PC-3 (cell line): Measurements from ENCODE around the gene GHITM. TPM values are rescaled to one million over a fixed set of nuclear protein-coding genes. Genes with fewer than 3 reads are reported as not detected.
"Not testable (repeated sequence)": the region's sequence is repeated elsewhere in the genome, so short reads cannot be mapped to it uniquely, and the experiment has no call there.

ENCODE experiments used
- ATAC-seq: fragments of 200-7000 bp; cut with Tn5 transposase; 2 replicates; pipeline ENCODE4 v1.9.1; 2020; ENCODE audit warnings: mild to moderate bottlenecking, moderate library complexity
- BruUV-seq: library from RNA; stranded (reverse); fragments of 400-500 nt; replicated peaks from 2 replicates; lab custom pipeline; 2021; lab: Mats Ljungman, UMichigan
- CTCF ChIA-PET: fragments of 300-600 bp; sonication (Branson Sonifier 250); formaldehyde crosslinking; loops from one replicate; lab custom pipeline; 2022; ENCODE audit warnings: antibody characterized with exemption; lab: Charles Lee
- POLR2A ChIA-PET: fragments of 300-600 bp; sonication (Branson Sonifier 250); formaldehyde crosslinking; loops from one replicate; lab custom pipeline; 2022; ENCODE audit warnings: antibody characterized with exemption; ENCODE audit not compliant: unreplicated experiment; lab: Charles Lee
- DNase-seq: peaks from one replicate; pipeline ENCODE4 v3.0.0-alpha.2; 2015
- H2AFZ ChIP-seq: fragments of 300-600 bp; sonication (generic); 2 replicates; pipeline ENCODE4 v1.6.0; 2016; ENCODE audit warnings: antibody characterized with exemption, low read length
- H3F3A ChIP-seq: fragments of 300-600 bp; sonication (generic); one replicate; pipeline ENCODE4 v1.6.0; 2017; ENCODE audit warnings: antibody characterized with exemption, low read length, control low read depth, mild to moderate bottlenecking; ENCODE audit not compliant: unreplicated experiment
- H3K27ac ChIP-seq: fragments of 300-600 bp; sonication (generic); 2 replicates; pipeline ENCODE4 v1.5.1; 2016; ENCODE audit warnings: mild to moderate bottlenecking, low read length
- H3K27me3 ChIP-seq: fragments of 300-600 bp; sonication (generic); 2 replicates; pipeline ENCODE4 v1.6.1; 2016; ENCODE audit warnings: low read length, mixed read lengths
- H3K36me3 ChIP-seq: fragments of 300-600 bp; sonication (generic); 2 replicates; pipeline ENCODE4 v1.6.1; 2016; ENCODE audit warnings: low read depth, mixed run types, low read length, mixed read lengths
- H3K4me1 ChIP-seq: fragments of 300-600 bp; sonication (generic); 2 replicates; pipeline ENCODE4 v1.5.1; 2016; ENCODE audit warnings: low read length; ENCODE audit not compliant: insufficient read depth
- H3K4me2 ChIP-seq: fragments of 300-600 bp; sonication (generic); 2 replicates; pipeline ENCODE4 v1.6.0; 2016; ENCODE audit warnings: low read length
- H3K4me3 ChIP-seq: fragments of 300-600 bp; sonication (generic); 2 replicates; pipeline ENCODE4 v1.5.1; 2016; ENCODE audit warnings: mild to moderate bottlenecking, low read length, mixed read lengths
- H3K79me2 ChIP-seq: fragments of 300-600 bp; sonication (generic); 2 replicates; pipeline ENCODE4 v1.6.1; 2017; ENCODE audit warnings: low read length, mixed read lengths
- H3K9ac ChIP-seq: fragments of 300-600 bp; sonication (generic); 2 replicates; pipeline ENCODE4 v1.6.0; 2016; ENCODE audit warnings: mild to moderate bottlenecking, low read length
- H3K9me2 ChIP-seq: fragments of 300-600 bp; sonication (generic); replicated peaks from 2 replicates; pipeline ENCODE4 v1.6.1; 2016; ENCODE audit warnings: mixed run types, low read length, mixed read lengths
- H3K9me3 ChIP-seq: fragments of 300-600 bp; sonication (generic); 2 replicates; pipeline ENCODE4 v1.6.1; 2016; ENCODE audit warnings: low read length, mixed read lengths
- H4K20me1 ChIP-seq: fragments of 300-600 bp; sonication (generic); 2 replicates; pipeline ENCODE4 v1.6.1; 2016; ENCODE audit warnings: low read length, mixed read lengths
- EZH2 ChIP-seq: fragments of 300-600 bp; sonication (generic); IDR thresholded peaks from one replicate; pipeline ENCODE4 v1.6.1; 2017; ENCODE audit warnings: antibody characterized with exemption, mild to moderate bottlenecking, low read length; ENCODE audit not compliant: unreplicated experiment
- EZH2phosphoT487 ChIP-seq: fragments of 300-600 bp; sonication (generic); IDR thresholded peaks from 2 replicates; pipeline ENCODE4 v1.6.1; 2018; ENCODE audit warnings: mild to moderate bottlenecking, antibody characterized with exemption, low read length, borderline replicate concordance
- intact Hi-C: fragments of 100-400 bp; cut with micrococcal nuclease; formaldehyde crosslinking; loops from 2 replicates; pipeline ENCODE4 v1.9.0; 2023
- total RNA-seq: library from RNA; depleted of rRNA; stranded (reverse); fragments of >200 nt; gene quantifications from 2 replicates; pipeline ENCODE4 v1.2.3, GENCODE V29; 2014
- TF ChIP-seq, protein P1 (sequence below): fragments of 300-600 bp; sonication (generic); conservative IDR thresholded peaks from 2 replicates; pipeline ENCODE4 v1.5.1; 2017; ENCODE audit warnings: antibody characterized with exemption, low read depth, mild to moderate bottlenecking, low read length

GHITM gene
- total RNA-seq, 1 experiment from 2014 or later: 211 TPM

DNA sequence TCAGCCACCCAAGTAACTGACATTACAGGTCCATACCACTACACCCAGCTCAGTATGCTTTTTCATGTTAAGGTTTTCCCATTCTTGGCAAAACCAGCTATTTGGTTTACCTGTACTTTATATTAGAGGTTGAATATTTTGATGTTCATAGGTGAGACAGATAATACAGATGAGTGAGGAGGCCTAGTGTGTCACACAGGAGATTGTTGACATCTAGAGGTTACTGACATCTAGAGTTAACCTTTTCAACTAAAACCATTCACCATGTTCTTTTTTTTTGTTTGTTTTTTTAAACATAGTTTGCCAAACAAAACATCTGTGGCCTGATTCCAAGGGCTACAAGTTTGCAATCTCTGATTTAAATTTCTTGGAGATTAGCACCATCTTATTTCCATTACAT is 8.0 kb downstream of the GHITM start:
- Histone ChIP-seq H3K4me3 (no peak overlapping the region), H3K79me2 (peaks cover 5% of the 10 kb centered on the region; the same call in 1 of the 2 replicates), H4K20me1 (no peaks in the 10 kb centered on the region), H3K36me3 (peaks cover 75% of the 10 kb centered on the region), H3K9me2 (no peaks in the 10 kb centered on the region), H3K27ac (no peak overlapping the region), H2AFZ (no peak overlapping the region), H3K4me1 (no peaks in the 10 kb centered on the region), H3K9ac (no peak overlapping the region), H3K4me2 (no peak overlapping the region), H3K9me3 (no peaks in the 10 kb centered on the region), H3K27me3 (no peaks in the 10 kb centered on the region), H3F3A (no peaks in the 10 kb centered on the region)
- no peak for DNase-seq
- TF ChIP-seq EZH2phosphoT487: no peak
- TF ChIP-seq EZH2: no peak
- TF ChIP-seq, protein P1, sequence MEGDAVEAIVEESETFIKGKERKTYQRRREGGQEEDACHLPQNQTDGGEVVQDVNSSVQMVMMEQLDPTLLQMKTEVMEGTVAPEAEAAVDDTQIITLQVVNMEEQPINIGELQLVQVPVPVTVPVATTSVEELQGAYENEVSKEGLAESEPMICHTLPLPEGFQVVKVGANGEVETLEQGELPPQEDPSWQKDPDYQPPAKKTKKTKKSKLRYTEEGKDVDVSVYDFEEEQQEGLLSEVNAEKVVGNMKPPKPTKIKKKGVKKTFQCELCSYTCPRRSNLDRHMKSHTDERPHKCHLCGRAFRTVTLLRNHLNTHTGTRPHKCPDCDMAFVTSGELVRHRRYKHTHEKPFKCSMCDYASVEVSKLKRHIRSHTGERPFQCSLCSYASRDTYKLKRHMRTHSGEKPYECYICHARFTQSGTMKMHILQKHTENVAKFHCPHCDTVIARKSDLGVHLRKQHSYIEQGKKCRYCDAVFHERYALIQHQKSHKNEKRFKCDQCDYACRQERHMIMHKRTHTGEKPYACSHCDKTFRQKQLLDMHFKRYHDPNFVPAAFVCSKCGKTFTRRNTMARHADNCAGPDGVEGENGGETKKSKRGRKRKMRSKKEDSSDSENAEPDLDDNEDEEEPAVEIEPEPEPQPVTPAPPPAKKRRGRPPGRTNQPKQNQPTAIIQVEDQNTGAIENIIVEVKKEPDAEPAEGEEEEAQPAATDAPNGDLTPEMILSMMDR: no peak
- ChIA-PET POLR2A (no interaction called here), CTCF (no interaction called here)
- no peak for ATAC-seq
- intact Hi-C loops: no loop called here
- BruUV-seq: no TSS peak

DNA sequence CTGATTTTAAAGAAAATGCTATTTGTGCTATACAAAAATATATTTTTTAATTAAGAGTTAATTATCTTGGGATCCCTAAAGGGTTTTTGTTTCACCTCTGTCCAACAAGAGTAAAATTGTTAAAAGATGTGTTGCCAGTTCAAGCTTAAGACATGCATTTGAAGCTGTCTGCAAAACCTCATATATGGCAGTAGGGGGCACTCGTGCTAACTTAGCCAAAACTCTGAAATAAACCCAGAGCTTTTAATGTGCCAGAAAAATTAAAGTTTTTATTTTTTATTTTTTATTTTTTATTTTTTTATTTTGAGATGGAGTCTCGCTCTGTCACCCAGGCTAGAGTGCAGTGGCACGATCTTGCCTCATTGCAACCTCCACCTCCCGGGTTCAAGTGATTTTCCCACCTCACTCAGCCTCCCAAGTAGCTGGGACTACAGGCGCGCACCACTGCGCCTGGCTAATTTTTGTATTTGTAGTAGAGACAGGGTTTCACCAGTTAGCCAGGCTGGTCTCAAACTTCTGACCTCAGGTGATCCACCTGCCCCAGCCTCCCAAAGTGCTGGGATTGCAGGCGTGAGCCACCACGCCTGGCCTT is 8.8 kb downstream of the GHITM start:
- ATAC-seq, H3K9me3 ChIP-seq, H3K9me2 ChIP-seq, POLR2A ChIA-PET, H3K79me2 ChIP-seq, H3F3A ChIP-seq, H3K4me3 ChIP-seq, H3K4me2 ChIP-seq, H3K4me1 ChIP-seq, intact Hi-C loops, H4K20me1 ChIP-seq, H3K27me3 ChIP-seq, H3K27ac ChIP-seq, CTCF ChIA-PET, H3K9ac ChIP-seq, BruUV-seq, H2AFZ ChIP-seq: not testable (repeated sequence)
- peak; percentile 21 for DNase-seq
- TF ChIP-seq, protein P1: peak; percentile 40
- H3K36me3 ChIP-seq: peaks cover 74% of the 10 kb centered on the region

GRCh38 chr10:84149854-84150253 is 10.5 kb downstream of the GHITM start:
- H3K27ac ChIP-seq: no peak overlapping the region
- H3F3A ChIP-seq: no peaks in the 10 kb centered on the region
- no peak overlapping the region for H3K9ac ChIP-seq
- H2AFZ ChIP-seq: no peak overlapping the region
- peaks cover 73% of the 10 kb centered on the region for H3K36me3 ChIP-seq
- no peaks in the 10 kb centered on the region for H4K20me1 ChIP-seq
- ATAC-seq: no peak
- CTCF ChIA-PET: no interaction called here
- no peaks in the 10 kb centered on the region for H3K27me3 ChIP-seq
- no peak overlapping the region for H3K4me2 ChIP-seq
- no peaks in the 10 kb centered on the region for H3K4me1 ChIP-seq
- POLR2A ChIA-PET: no interaction called here
- H3K4me3 ChIP-seq: no peak overlapping the region
- DNase-seq: no peak
- BruUV-seq: no TSS peak
- intact Hi-C loops: no loop called here
- H3K9me3 ChIP-seq: no peaks in the 10 kb centered on the region
- H3K9me2 ChIP-seq: no peaks in the 10 kb centered on the region
- TF ChIP-seq EZH2: no peak
- TF ChIP-seq EZH2phosphoT487: no peak
- TF ChIP-seq, protein P1: no peak
- H3K79me2 ChIP-seq: no peaks in the 10 kb centered on the region
